GOT3 (cell line): ENCODE data around the gene TMPRSS6.
"Not testable (repeated sequence)": the region's sequence is repeated elsewhere in the genome, so short reads cannot be mapped to it uniquely, and the experiment has no call there.

Experiments
- DNase-seq: peaks from one replicate; lab custom pipeline; 2025; ENCODE audit warnings: mixed read lengths; lab: John Stamatoyannopoulos, UW

Gene TMPRSS6

GRCh38 chr22:37088750-37089408, 20.6 kb downstream of the TMPRSS6 start:
- DNase-seq, result no peak

- DNase-seq, result no peak
Observed at GRCh38 chr22:37088108-37088605, 21.4 kb downstream of the TMPRSS6 start.

GRCh38 chr22:37086184-37086583, 23.3 kb downstream of the TMPRSS6 start:
- no peak for DNase-seq

- DNase-seq, result no peak
Observed at GRCh38 chr22:37084385-37084784, 25.1 kb downstream of the TMPRSS6 start.

GRCh38 chr22:37083914-37084313, 25.6 kb downstream of the TMPRSS6 start:
- DNase-seq, result no peak

- no peak for DNase-seq
Observed at GRCh38 chr22:37082251-37082873, 27.2 kb downstream of the TMPRSS6 start.

- DNase-seq, result no peak
Observed at GRCh38 chr22:37080838-37081237, 28.7 kb downstream of the TMPRSS6 start.

GRCh38 chr22:37080438-37080837, 29.1 kb downstream of the TMPRSS6 start:
- no peak for DNase-seq

GRCh38 chr22:37079668-37080171, 29.8 kb downstream of the TMPRSS6 start:
- DNase-seq, result no peak

GRCh38 chr22:37079158-37079557, 30.4 kb downstream of the TMPRSS6 start:
- no peak for DNase-seq

GRCh38 chr22:37077802-37078448, 31.6 kb downstream of the TMPRSS6 start:
- DNase-seq, result no peak

- no peak for DNase-seq
Observed at GRCh38 chr22:37075822-37076433, 33.6 kb downstream of the TMPRSS6 start.

GRCh38 chr22:37075046-37075445, 34.5 kb downstream of the TMPRSS6 start:
- DNase-seq, result no peak

GRCh38 chr22:37074537-37074936, 35.0 kb downstream of the TMPRSS6 start:
- no peak for DNase-seq

- DNase-seq, result no peak
Observed at GRCh38 chr22:37072673-37073072, 36.8 kb downstream of the TMPRSS6 start.

GRCh38 chr22:37071850-37072592, 37.5 kb downstream of the TMPRSS6 start:
- DNase-seq, result not testable (repeated sequence)

- DNase-seq, result no peak
Observed at GRCh38 chr22:37070744-37071143, 38.8 kb downstream of the TMPRSS6 start.

- DNase-seq, result no peak
Observed at GRCh38 chr22:37070334-37070733, 39.2 kb downstream of the TMPRSS6 start.

GRCh38 chr22:37069719-37070118, 39.8 kb downstream of the TMPRSS6 start:
- DNase-seq, result no peak

- DNase-seq, result no peak
Observed at GRCh38 chr22:37069319-37069718, 40.2 kb downstream of the TMPRSS6 start.

GRCh38 chr22:37068859-37069258, 40.7 kb downstream of the TMPRSS6 start:
- no peak for DNase-seq

- no peak for DNase-seq
Observed at GRCh38 chr22:37067428-37067827, 42.1 kb downstream of the TMPRSS6 start.
